BJ (cell line): ENCODE results near the gene EFCAB7. TPM values are rescaled to one million over a fixed set of nuclear protein-coding genes. Genes with fewer than 3 reads are reported as not detected.
"Not testable (repeated sequence)": the region's sequence is repeated elsewhere in the genome, so short reads cannot be mapped to it uniquely, and the experiment has no call there.

ENCODE experiments used
- CTCF ChIA-PET: fragments of 350-600 bp; formaldehyde crosslinking; extraction: SDS; loops from one replicate; lab custom pipeline; 2021; ENCODE audit warnings: antibody characterized with exemption, inconsistent platforms; lab: Yijun Ruan, JAX
- POLR2A ChIA-PET: fragments of 300-600 bp; sonication (Branson Sonifier 250); formaldehyde crosslinking; extraction: SDS; loops from one replicate; lab custom pipeline; 2021; ENCODE audit warnings: antibody characterized with exemption; lab: Charles Lee
- DNase-seq: peaks from one replicate; pipeline ENCODE4 v3.0.0-alpha.2; 2011; ENCODE audit warnings: low read depth
- H3K27me3 ChIP-seq: 2 replicates; pipeline ENCODE4 v1.6.0; 2011; ENCODE audit warnings: low read length; ENCODE audit not compliant: control insufficient read depth, insufficient read depth
- H3K36me3 ChIP-seq: 2 replicates; pipeline ENCODE4 v1.5.1; 2011; ENCODE audit warnings: low read length; ENCODE audit not compliant: control insufficient read depth, insufficient read depth
- H3K4me3 ChIP-seq: 2 replicates; pipeline ENCODE4 v1.5.1; 2011; ENCODE audit warnings: low read depth, mild to moderate bottlenecking, control low read depth, low read length
- CTCF ChIP-seq: IDR thresholded peaks from 2 replicates; pipeline ENCODE4 v1.5.1; 2011; ENCODE audit warnings: low read depth, mild to moderate bottlenecking, control low read depth, inconsistent platforms, low read length, moderate library complexity; ENCODE audit not compliant: insufficient read depth
- polyA plus RNA-seq: library from polyadenylated mRNA; depleted of rRNA; stranded (reverse); fragments of >200 nt; gene quantifications from 2 replicates; pipeline ENCODE4 v1.2.3, GENCODE V29; 2011

EFCAB7 gene
- polyA plus RNA-seq, 1 experiment: 0.98 TPM

- Histone ChIP-seq H3K4me3 (no peak overlapping the region), H3K27me3 (no peaks in the 10 kb centered on the region), H3K36me3 (no peaks in the 10 kb centered on the region)
- CTCF ChIA-PET: interaction anchor here (0.6 to 2.0 kb wide), 16 partner anchors 8 to 1992 kb away, joined by 3 to 12 read pairs (median 4); partner anchors contain the start of gene PGM1
- TF ChIP-seq CTCF: peak; percentile 53
- POLR2A ChIA-PET: no interaction called here
- no peak for DNase-seq
Measured at GRCh38 chr1:63575340-63575826, 52.1 kb downstream of the EFCAB7 start.

GRCh38 chr1:63586326-63586725 lies 63.0 kb downstream of the EFCAB7 start:
- CTCF ChIA-PET, POLR2A ChIA-PET, H3K36me3 ChIP-seq, H3K27me3 ChIP-seq, DNase-seq, H3K4me3 ChIP-seq: not testable (repeated sequence)

GRCh38 chr1:63590166-63590560 lies 66.8 kb downstream of the EFCAB7 start:
- Histone ChIP-seq H3K36me3 (no peaks in the 10 kb centered on the region), H3K27me3 (no peaks in the 10 kb centered on the region), H3K4me3 (no peak overlapping the region)
- TF ChIP-seq CTCF: no peak
- no peak for DNase-seq
- CTCF ChIA-PET: no interaction called here
- POLR2A ChIA-PET: no interaction called here

- ChIA-PET CTCF (interaction anchor here (1.3 kb wide), 1 partner anchor 17 kb away, joined by 6 read pairs; no protein-coding TSS in a partner anchor), POLR2A (no interaction called here)
- Histone ChIP-seq H3K4me3 (peak overlapping the region; percentile 63), H3K36me3 (no peaks in the 10 kb centered on the region), H3K27me3 (no peaks in the 10 kb centered on the region)
- no peak for TF ChIP-seq CTCF
- DNase-seq: no peak
Measured at GRCh38 chr1:63592536-63593302, 69.4 kb downstream of the EFCAB7 start.

- H3K4me3 ChIP-seq: peak within 1 kb of the TSS; percentile 63
- CTCF ChIA-PET: interaction anchor here (0.5 to 1.3 kb wide), 2 partner anchors 17 to 55 kb away, joined by 3 to 6 read pairs; no protein-coding TSS in a partner anchor
- peak; percentile 22 for DNase-seq
- no peaks in the 10 kb centered on the region for H3K36me3 ChIP-seq
- H3K27me3 ChIP-seq: no peaks in the 10 kb centered on the region
- no peak for TF ChIP-seq CTCF
- POLR2A ChIA-PET: no interaction called here
Measured at GRCh38 chr1:63593303-63593885, 70.1 kb downstream of the EFCAB7 start, which contains the start of gene PGM1. Gene PGM1 (plus strand): TSS chr1:63593411. CDS start chr1:63593489, 78 bp downstream.
